ES-I3 (cell line): Measurements from ENCODE around the gene ITGA11.

Source experiments
- H3K36me3 ChIP-seq: 2 replicates; pipeline ENCODE4 v1.6.1; 2013; ENCODE audit warnings: mild to moderate bottlenecking, low read length, control low read depth, moderate library complexity; ENCODE audit not compliant: insufficient read depth
- H3K4me1 ChIP-seq: 2 replicates; pipeline ENCODE4 v1.6.1; 2013; ENCODE audit warnings: mild to moderate bottlenecking, control low read depth, low read length; ENCODE audit not compliant: insufficient read depth
- H3K9ac ChIP-seq: 2 replicates; pipeline ENCODE4 v1.6.1; 2013; ENCODE audit warnings: low read depth, mild to moderate bottlenecking, low read length, moderate library complexity
- H3K9me3 ChIP-seq: 2 replicates; pipeline ENCODE4 v1.6.1; 2013; ENCODE audit warnings: mild to moderate bottlenecking, low read length, moderate library complexity; ENCODE audit not compliant: control insufficient read depth, insufficient read depth

Gene ITGA11

GRCh38 chr15:68431792-68432401 is at the start of gene ITGA11:
Gene ITGA11, minus strand, starts transcription at chr15:68432163. Its CDS starts 97 bp downstream, at chr15:68432066.
- Histone ChIP-seq H3K9ac (peak within 1 kb of the TSS; percentile 57; the same call in 1 of the 2 replicates), H3K9me3 (no peaks in the 10 kb centered on the region), H3K36me3 (no peaks in the 10 kb centered on the region), H3K4me1 (0 out of 2 replicates have a peak, but pooled peaks cover 4% of the 10 kb centered on the region)

DNA sequence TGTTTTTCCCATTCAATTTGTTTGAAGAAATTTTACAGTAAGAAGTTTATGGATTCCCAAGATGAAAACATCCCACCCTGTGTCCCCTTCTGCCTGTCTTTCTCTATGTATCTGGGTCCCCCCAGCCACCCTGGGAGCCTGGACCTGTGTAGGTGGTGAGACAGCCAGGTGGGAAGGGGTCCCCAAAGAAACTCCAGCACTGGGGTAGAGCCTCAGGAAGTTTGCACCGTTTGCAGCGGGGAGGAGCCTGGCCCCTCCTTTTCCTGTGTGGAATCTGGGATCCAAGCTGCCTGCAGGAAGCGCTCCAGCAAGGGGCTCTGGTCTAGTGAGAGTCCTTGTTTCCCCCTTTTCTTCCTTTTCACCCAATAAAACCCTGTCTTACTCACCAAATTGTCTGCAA is 49.4 kb upstream of the ITGA11 start:
- Histone ChIP-seq H3K36me3 (no peaks in the 10 kb centered on the region), H3K9ac (no peak overlapping the region), H3K4me1 (no peaks in the 10 kb centered on the region; the same call in 1 of the 2 replicates), H3K9me3 (no peaks in the 10 kb centered on the region)

- no peaks in the 10 kb centered on the region; the same call in 1 of the 2 replicates for H3K4me1 ChIP-seq
- H3K9ac ChIP-seq, result no peak overlapping the region
- no peaks in the 10 kb centered on the region for H3K9me3 ChIP-seq
- no peaks in the 10 kb centered on the region for H3K36me3 ChIP-seq
These were observed 48.3 kb upstream of the ITGA11 start for GRCh38 chr15:68480296-68480695.

DNA sequence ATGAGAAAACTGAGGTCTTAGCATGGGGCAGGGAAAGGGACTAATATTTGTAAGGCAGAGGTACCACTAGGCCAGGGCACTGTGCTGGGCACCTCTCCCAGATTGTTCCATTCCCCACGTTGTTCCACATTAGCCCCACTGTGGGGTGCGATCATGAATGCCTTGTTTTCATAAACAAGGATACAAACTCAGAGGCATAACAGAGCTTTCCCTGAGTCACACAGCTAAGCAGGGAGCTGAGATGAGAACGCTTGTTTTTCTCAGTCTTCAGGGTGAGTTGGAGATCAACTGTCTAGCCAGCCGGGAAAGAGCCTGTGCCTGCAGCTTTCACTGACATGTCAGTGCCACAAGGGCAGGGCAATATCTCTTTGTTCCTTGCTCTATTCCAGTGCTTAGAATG is 47.9 kb upstream of the ITGA11 start:
- H3K9me3 ChIP-seq, result no peaks in the 10 kb centered on the region
- no peaks in the 10 kb centered on the region for H3K36me3 ChIP-seq
- no peaks in the 10 kb centered on the region for H3K4me1 ChIP-seq
- H3K9ac ChIP-seq, result no peak overlapping the region

- Histone ChIP-seq H3K9ac (no peak overlapping the region), H3K36me3 (no peaks in the 10 kb centered on the region), H3K9me3 (no peaks in the 10 kb centered on the region), H3K4me1 (no peaks in the 10 kb centered on the region)
These were observed 47.4 kb upstream of the ITGA11 start for GRCh38 chr15:68479406-68479805.

DNA sequence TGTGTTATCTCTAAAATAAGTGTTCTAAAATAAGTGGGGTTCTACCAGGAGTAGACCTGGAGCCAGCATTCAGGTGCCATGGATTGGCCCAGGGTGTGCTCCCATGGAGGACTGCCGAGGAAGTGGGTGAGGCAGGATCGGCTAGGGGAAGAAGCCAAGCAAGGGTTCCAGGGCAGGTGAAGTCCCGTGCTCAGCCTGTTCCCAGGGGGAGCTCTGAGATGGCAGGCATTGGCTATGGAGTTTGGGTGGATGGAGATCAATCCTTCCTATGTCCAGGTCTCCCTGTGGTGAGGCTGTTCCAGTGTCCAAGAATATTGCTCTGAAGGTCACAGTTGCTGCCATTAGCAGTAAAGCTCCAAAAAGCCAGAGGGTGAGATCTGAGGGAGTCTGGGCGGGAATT is 46.9 kb upstream of the ITGA11 start:
- no peak overlapping the region for H3K9ac ChIP-seq
- H3K4me1 ChIP-seq, result no peaks in the 10 kb centered on the region
- H3K9me3 ChIP-seq, result no peaks in the 10 kb centered on the region
- no peaks in the 10 kb centered on the region for H3K36me3 ChIP-seq

GRCh38 chr15:68475449-68475848 is 43.5 kb upstream of the ITGA11 start:
- Histone ChIP-seq H3K9me3 (no peaks in the 10 kb centered on the region), H3K9ac (no peak overlapping the region), H3K36me3 (no peaks in the 10 kb centered on the region), H3K4me1 (no peaks in the 10 kb centered on the region)

DNA sequence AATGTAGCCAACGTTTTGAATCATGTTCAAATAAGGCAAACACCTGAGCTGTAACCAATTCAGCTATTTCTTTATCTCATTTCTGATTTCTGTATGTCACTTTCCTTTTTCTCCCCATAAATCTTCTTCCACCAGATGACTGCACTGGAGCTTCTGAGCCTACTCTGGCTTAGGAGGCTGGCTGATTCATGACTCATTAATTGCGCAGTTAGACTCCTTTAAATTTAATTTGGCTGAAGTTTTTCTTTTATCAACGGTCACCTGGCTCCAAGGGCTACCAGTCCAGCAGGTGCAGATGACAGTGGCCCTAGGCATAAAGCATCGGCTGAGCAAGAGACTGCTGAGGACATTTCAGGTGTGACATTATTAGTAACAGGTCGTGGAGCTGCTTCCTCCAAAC is 39.6 kb upstream of the ITGA11 start:
- Histone ChIP-seq H3K4me1 (no peaks in the 10 kb centered on the region), H3K36me3 (no peaks in the 10 kb centered on the region), H3K9ac (no peak overlapping the region), H3K9me3 (no peaks in the 10 kb centered on the region)

GRCh38 chr15:68470976-68471375 is 39.0 kb upstream of the ITGA11 start:
- Histone ChIP-seq H3K9ac (no peak overlapping the region), H3K36me3 (no peaks in the 10 kb centered on the region), H3K4me1 (no peaks in the 10 kb centered on the region), H3K9me3 (no peaks in the 10 kb centered on the region)

- Histone ChIP-seq H3K9me3 (no peaks in the 10 kb centered on the region), H3K9ac (no peak overlapping the region), H3K36me3 (no peaks in the 10 kb centered on the region), H3K4me1 (no peaks in the 10 kb centered on the region)
These were observed 38.2 kb upstream of the ITGA11 start for GRCh38 chr15:68470049-68470742.

DNA sequence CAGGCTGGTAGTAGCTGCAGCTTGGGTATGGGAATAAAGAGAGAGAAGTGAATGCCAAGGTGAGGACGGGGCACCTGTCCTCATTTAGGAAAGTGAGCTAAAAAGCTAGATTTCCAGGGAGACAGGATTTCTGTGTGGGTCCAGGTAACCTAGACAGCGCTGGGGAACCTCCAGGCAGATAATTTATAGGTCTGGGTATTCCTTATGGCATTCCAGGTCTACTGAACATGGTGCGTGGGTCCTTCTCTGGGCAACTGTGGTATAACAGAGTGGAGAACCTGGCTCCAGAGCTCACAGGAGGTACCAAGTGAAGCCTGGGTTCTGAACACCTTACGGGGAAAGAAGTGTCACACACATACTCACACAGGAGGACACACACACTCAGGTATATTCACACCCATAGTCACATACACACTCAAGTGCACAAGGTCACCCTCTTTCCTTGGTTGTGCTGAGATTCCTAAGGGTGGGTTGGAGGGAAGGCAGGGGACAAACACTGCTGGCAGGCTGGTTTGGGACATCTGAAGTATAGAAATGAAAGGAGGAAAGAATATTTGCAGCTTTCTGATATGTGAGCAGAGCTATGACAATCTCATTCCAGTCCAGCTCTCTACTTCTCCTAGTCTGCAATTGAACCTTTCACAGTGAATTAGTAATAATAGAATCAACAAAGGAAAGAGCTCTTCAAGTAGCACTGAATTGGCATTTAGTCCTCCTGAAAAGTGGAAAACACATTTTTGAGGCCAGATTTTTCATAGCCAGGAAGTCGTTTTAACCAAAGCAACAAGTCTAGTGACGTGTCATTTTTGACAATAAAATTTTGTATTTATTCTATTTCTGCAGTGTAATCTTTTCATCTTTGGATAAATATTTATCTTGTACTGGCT is 37.4 kb upstream of the ITGA11 start:
- no peaks in the 10 kb centered on the region for H3K36me3 ChIP-seq
- H3K4me1 ChIP-seq, result no peaks in the 10 kb centered on the region
- H3K9me3 ChIP-seq, result no peaks in the 10 kb centered on the region
- H3K9ac ChIP-seq, result no peak overlapping the region

- Histone ChIP-seq H3K4me1 (no peaks in the 10 kb centered on the region), H3K9me3 (no peaks in the 10 kb centered on the region), H3K9ac (no peak overlapping the region), H3K36me3 (no peaks in the 10 kb centered on the region)
These were observed 34.9 kb upstream of the ITGA11 start for GRCh38 chr15:68466876-68467275.

- H3K9me3 ChIP-seq, result no peaks in the 10 kb centered on the region
- no peaks in the 10 kb centered on the region for H3K4me1 ChIP-seq
- H3K36me3 ChIP-seq, result no peaks in the 10 kb centered on the region
- no peak overlapping the region for H3K9ac ChIP-seq
These were observed 34.0 kb upstream of the ITGA11 start for GRCh38 chr15:68465861-68466560.

DNA sequence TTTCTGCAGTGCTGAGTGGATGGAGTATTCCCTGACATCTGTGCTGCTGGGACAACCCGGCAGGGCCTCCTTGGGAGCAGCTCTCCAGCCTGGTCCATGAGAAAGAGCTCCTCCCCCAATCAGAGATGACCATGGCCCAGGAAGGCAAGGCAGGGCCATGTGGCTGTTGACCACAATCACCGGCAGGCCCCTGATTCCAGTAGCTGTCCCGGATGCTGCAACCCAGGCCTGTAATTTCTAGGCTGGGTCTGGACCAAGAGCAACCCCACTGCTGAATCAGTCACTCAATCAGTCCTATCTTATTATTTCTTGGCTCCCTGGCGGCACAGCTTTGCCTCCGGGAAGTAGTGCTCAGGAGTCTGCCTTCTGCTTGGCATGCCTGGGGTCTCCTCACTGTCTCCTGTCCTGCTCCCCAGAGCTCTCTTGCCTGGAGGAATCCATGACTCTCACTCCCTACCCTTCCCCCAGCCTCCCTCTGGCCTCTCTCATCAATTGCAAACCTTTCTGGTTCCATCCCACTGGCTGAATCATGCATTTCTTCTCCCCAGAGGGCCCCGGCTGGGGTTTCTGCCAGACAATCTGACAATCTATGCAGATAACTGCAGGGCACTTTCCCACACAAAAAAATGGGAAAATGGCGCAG is 32.6 kb upstream of the ITGA11 start:
- Histone ChIP-seq H3K9ac (no peak overlapping the region), H3K9me3 (no peaks in the 10 kb centered on the region), H3K36me3 (no peaks in the 10 kb centered on the region), H3K4me1 (no peaks in the 10 kb centered on the region)
